NCI-H2081 (cell line): Measurements from ENCODE around the gene APC2.
"Not testable (repeated sequence)": the region's sequence is repeated elsewhere in the genome, so short reads cannot be mapped to it uniquely, and the experiment has no call there.

Experiments used
- DNase-seq, 2 experiments: peaks; one replicate each; lab custom pipeline; 2025; lab: John Stamatoyannopoulos, UW

Gene APC2

DNA sequence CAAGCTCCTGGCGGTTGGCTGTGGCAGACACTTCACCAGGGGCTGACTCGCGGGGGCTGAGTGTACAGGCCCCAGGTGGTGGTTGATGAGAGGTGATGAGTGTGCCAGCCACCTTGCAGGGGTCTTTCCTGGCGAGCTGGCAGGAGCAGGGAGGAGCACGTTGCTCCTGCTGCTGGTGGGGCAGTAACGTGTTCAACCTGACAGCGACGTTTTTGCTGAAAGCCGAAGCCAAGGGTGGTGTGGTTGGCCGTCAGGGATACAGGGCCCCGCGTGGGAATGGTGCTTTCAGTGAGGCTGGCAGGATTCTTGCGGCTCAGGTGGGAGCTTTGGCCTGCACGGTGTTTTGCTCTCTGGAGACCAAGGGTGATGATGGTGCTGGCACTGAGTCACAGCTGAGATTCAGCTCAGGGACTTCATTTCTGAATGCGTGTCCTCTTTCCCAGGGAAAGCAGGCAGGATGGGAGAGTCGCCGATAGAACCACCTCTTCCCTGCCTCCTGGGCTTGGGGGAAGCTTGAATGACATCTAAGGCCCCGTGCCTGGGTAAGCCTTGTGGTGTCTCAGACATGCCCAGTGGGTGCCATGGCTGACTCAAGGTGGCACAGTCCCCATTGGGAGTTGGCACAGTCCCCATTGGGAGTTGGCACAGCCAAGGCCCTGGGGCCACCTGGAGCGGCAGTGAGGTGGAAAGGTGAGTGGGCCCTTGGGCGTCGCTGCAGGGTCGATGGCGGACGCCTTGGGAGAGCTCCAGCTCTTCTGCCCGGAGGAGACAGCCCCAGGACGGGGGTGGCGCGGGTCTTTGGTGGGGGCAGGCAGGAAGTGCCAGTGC is 33.7 kb upstream of the APC2 start:
- peak in 1 of 2 experiments; percentile 24 for DNase-seq

GRCh38 chr19:1417145-1417544 is 32.8 kb upstream of the APC2 start:
- DNase-seq = no peak

GRCh38 chr19:1417681-1418495 is 32.0 kb upstream of the APC2 start:
- DNase-seq = no peak

DNA sequence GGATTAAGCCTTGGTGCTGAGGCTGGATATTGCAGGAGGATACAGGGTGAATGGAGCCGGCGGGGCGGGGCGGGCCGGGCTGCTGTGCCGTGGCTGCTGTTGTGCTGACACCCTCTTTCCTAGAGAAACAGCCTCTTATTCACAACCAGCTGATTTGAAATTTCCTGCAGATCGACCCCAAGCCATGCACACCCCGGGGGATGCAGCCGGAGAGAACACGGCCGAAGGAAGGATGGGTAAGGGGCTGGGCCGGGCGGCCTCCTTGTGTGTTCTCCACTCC is 31.5 kb upstream of the APC2 start:
- DNase-seq = no peak

DNA sequence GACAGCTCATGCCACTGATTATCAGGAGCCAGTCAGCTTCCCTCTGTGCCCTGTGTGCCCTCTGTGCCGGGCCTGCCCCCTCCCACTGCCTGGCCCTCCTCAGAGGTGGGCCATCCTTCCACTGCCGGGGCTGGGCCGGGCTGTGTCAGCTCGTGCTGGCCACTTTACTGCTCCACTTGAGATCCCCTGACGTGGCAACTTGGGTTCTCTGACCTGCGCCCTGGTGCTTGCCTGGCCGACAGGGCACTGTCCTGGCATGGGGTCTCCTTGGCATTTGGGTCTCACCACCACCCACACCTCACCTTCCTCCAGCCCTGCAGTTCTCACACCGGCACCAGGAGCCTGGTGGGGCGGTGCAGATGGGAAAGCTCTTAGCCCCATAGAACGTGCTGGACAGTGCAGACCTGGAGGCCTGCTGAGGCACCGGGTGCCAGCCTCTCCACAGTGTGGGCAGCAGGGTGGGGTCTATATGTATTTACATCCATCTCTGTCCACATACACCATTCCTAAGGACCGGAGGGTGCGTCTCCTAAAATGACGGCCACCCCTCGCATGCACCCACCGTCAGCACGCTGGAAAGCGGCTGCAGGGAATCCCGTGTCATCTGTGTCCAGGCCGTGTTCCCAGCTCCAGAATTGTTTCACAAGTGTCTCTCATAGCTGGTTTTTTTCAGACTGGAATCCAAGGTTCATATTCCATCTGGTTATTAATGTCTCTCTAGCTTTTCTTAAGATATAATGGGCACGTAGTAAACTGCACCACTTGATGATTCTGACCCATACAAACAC is 30.8 kb upstream of the APC2 start:
- DNase-seq = no peak

DNA sequence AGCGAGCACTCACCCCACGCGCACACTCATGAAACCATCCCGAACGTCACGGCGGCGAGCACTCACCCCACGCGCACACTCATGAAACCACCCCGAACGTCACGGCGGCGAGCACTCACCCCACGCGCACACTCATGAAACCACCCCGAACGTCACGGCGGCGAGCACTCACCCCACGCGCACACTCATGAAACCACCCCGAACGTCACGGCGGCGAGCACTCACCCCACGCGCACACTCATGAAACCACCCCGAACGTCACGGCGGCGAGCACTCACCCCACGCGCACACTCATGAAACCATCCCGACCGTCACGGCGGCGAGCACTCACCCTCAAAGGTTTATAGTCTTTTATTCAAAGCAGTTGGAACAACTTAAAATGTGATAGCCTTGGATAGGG is 29.8 kb upstream of the APC2 start:
- DNase-seq = not testable (repeated sequence)

GRCh38 chr19:1420590-1420989 is 29.3 kb upstream of the APC2 start:
- no peak for DNase-seq

- DNase-seq = no peak
Observed at GRCh38 chr19:1421218-1421957, 28.5 kb upstream of the APC2 start.

GRCh38 chr19:1421958-1422305 is 28.0 kb upstream of the APC2 start:
- no peak for DNase-seq

GRCh38 chr19:1422360-1422759 is 27.6 kb upstream of the APC2 start:
- no peak for DNase-seq

- DNase-seq = no peak
Observed at GRCh38 chr19:1422943-1423342, 27.0 kb upstream of the APC2 start.

DNA sequence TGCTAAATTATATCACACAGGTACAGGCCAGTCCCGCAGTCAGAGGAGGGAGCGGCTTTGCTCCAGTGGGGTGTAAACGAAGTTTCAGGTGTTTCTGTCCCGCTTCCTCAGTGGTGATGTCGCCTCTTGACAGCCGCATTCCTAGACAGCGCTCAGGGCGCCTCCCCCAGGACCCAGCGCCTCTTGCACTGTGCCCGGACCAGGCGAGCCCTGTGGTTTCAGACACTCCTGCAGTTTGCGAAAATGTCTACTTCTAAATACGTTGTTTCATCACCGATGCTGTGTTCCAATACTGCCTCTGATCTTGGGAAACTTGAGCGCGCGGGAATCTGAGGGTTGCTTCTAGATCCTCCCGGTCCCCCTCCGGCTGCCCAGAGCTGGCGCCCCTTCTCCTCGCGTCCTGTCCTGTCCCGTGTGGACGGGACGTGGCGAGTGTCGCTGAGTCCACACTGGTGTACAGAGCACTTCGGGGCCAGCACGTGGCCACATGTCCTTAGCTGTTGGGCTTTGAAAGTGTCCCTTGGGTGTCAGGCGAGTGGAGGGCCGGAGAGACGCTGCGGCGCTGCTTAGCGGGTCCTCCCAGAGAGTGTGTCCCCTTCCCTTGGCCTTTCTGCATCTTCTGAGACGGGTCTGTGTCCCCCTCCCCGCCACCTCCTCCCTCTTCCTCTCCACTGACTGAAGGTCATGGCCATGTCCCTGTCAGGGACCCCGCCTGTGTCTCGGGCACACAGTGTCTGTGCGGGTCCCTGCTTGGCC is 26.3 kb upstream of the APC2 start:
- no peak for DNase-seq

DNA sequence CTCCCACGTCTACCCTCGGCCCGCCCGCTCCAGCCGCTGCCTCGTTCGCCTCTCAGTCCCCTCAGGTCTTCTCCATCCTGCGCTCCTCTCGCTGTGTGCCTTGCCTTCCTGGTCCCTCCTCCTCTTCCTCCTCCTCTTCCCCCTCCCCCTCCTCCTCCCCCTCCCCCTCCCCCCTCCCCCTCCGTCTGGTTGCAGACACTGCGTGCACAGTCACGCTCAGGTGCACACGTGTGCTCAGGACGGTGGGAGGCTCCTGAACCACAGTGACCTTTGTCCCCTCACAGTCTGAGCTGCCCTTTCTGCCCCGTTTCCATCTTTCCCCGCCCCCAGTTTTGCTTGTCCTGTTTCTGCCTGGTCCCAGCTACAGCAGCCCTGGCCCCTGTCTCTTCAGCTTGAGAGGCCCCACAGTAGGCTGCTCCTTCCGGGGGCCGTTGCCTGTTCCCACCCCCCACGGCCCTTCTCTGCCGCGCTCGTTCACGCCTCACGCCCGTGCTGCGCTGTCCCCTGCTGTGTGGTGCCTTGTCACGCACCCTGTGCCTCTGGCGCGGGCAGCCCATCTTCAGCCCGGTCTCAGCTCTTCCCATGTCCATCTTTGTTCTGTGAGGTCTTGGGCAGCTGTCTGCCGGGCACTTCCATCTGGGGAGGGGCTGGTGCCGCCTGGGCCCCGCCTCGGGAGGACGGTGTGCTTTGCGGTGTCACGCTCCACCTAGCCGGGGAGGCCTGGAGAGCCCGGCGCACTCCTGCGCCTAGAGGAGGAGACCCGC is 25.5 kb upstream of the APC2 start:
- no peak for DNase-seq

DNA sequence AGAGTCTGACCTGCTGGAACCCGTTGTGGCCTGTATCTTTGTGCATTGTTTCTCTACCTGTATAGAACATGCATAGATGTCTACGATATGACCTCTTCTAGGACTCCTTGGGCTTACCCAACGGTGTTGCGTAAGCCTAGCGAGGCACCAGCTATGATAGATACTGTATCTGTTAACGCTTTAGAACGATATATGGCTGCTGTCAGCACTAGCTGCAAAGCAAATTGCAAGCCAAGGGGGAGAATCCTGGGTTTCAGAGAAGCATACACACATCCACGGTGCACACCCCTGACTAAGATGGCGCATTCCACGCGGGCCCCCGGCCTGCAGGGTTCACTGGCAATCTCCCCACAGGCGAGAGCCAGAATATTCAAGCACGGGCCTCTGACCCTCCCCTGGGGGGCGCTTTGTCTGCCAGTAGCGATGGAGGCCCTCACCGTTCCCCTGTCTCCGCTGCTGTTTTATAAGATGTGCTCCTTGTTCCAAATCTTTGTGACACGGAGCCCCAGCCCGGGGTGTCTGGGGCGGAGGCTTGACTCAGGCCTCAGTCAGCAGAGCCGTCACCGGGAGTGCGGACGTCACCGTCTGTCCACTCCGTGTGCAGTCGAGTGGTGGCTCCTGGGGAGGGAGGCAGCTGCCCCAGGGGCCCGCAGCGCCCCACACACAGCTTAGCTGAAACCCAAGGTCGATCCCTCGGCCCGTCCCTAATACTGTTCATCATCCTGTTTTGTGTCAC is 24.7 kb upstream of the APC2 start:
- no peak for DNase-seq

DNA sequence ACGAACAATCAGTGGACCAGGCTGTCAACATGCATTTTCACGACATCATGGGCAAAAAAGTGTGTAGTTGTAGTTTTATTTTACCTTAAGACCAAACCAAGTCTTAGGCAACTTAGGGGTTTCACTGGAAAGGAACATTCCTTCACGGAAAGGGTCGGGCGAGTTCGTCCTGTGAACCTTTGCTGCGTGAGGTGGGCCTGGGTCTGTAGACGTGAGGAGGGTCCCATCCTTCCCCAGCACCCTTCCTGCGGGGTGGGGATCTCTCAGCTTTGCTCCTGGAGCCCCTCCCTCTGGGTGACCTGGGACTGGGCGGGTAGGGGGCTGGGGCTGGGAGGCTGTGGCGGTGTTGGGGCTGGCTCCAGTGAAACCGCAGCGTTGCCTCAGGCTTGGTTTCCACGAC is 24.0 kb upstream of the APC2 start:
- no peak for DNase-seq

GRCh38 chr19:1426736-1427135 is 23.2 kb upstream of the APC2 start:
- no peak for DNase-seq

GRCh38 chr19:1427221-1427920 is 22.6 kb upstream of the APC2 start:
- DNase-seq = no peak

GRCh38 chr19:1428738-1429391 is 21.1 kb upstream of the APC2 start:
- DNase-seq = no peak

GRCh38 chr19:1429750-1430149 is 20.2 kb upstream of the APC2 start:
- DNase-seq = no peak
